Mesodermal cell (in vitro differentiated cells): ENCODE results near the gene PWWP2B.

Source experiments
- H3K27ac ChIP-seq: 2 replicates; pipeline ENCODE4 v1.7.0; 2013; ENCODE audit warnings: mild to moderate bottlenecking, low read depth, low read length, moderate library complexity; ENCODE audit not compliant: severe bottlenecking
- H3K36me3 ChIP-seq: 2 replicates; pipeline ENCODE4 v1.7.1; 2013; ENCODE audit warnings: mild to moderate bottlenecking, low read length, moderate library complexity; ENCODE audit not compliant: control insufficient read depth, insufficient read depth
- H3K4me1 ChIP-seq: one replicate; pipeline ENCODE4 v1.7.1; 2013; ENCODE audit warnings: mild to moderate bottlenecking, low read length; ENCODE audit not compliant: insufficient read depth, control insufficient read depth, poor library complexity, severe bottlenecking
- H3K4me3 ChIP-seq: 2 replicates; pipeline ENCODE4 v1.7.0; 2013; ENCODE audit warnings: low read length, control low read depth, mild to moderate bottlenecking; ENCODE audit not compliant: insufficient read depth, poor library complexity, severe bottlenecking; ENCODE audit errors: extremely low read depth
- H3K9me3 ChIP-seq: 2 replicates; pipeline ENCODE4 v1.7.1; 2013; ENCODE audit warnings: mild to moderate bottlenecking, low read length, moderate library complexity; ENCODE audit not compliant: control insufficient read depth
- WGBS, 2 experiments: methylation state at CpG; one replicate each; pipeline ENCODE4 v1.1.5; 2013; ENCODE audit warnings: missing lambda C conversion rate in 2 of 2; ENCODE audit not compliant: insufficient coverage in 2 of 2; 5-methylcytosine and 5-hydroxymethylcytosine counted together

Gene PWWP2B

GRCh38 chr10:132355297-132355696, 41.7 kb upstream of the PWWP2B start:
- WGBS, 2 experiments: 91 to 95% methylated on average over 14 to 17 of the region's 17 CpGs
- Histone ChIP-seq H3K9me3 (no peaks in the 10 kb centered on the region), H3K36me3 (no peaks in the 10 kb centered on the region), H3K4me3 (no peak overlapping the region), H3K27ac (no peak overlapping the region), H3K4me1 (no peaks in the 10 kb centered on the region)

- 100% methylated on average over 5 of the region's 13 CpGs; no CpG with 5 or more reads in 1 of the 2 experiments for WGBS, 2 experiments
- Histone ChIP-seq H3K4me3 (no peak overlapping the region), H3K9me3 (no peaks in the 10 kb centered on the region), H3K4me1 (no peaks in the 10 kb centered on the region), H3K27ac (no peak overlapping the region), H3K36me3 (no peaks in the 10 kb centered on the region)
Measured at GRCh38 chr10:132355754-132356153, 41.2 kb upstream of the PWWP2B start.

- 91 to 97% methylated on average over 12 of the region's 12 CpGs for WGBS, 2 experiments
- H3K4me3 ChIP-seq: no peak overlapping the region
- no peak overlapping the region for H3K27ac ChIP-seq
- H3K36me3 ChIP-seq: no peaks in the 10 kb centered on the region
- H3K9me3 ChIP-seq: no peaks in the 10 kb centered on the region
- H3K4me1 ChIP-seq: no peaks in the 10 kb centered on the region
Measured at GRCh38 chr10:132356621-132357195, 40.3 kb upstream of the PWWP2B start.

GRCh38 chr10:132357286-132358058, 39.5 kb upstream of the PWWP2B start:
- Histone ChIP-seq H3K27ac (no peak overlapping the region), H3K4me3 (no peak overlapping the region), H3K9me3 (no peaks in the 10 kb centered on the region), H3K36me3 (peaks cover 2% of the 10 kb centered on the region), H3K4me1 (no peaks in the 10 kb centered on the region)
- 96 to 98% methylated on average over 13 to 14 of the region's 15 CpGs for WGBS, 2 experiments

GRCh38 chr10:132359305-132360040, 37.5 kb upstream of the PWWP2B start:
- H3K4me1 ChIP-seq: no peaks in the 10 kb centered on the region
- peaks cover 2% of the 10 kb centered on the region for H3K36me3 ChIP-seq
- no peak overlapping the region for H3K4me3 ChIP-seq
- no peaks in the 10 kb centered on the region for H3K9me3 ChIP-seq
- no peak overlapping the region for H3K27ac ChIP-seq
- 84 to 88% methylated on average over 17 to 18 of the region's 21 CpGs for WGBS, 2 experiments

- no peak overlapping the region for H3K27ac ChIP-seq
- no peaks in the 10 kb centered on the region for H3K9me3 ChIP-seq
- H3K4me3 ChIP-seq: no peak overlapping the region
- peaks cover 11% of the 10 kb centered on the region for H3K36me3 ChIP-seq
- H3K4me1 ChIP-seq: no peaks in the 10 kb centered on the region
- whole genome bisulfite sequencing, 2 experiments: 65 to 74% methylated on average over 20 to 22 of the region's 22 CpGs
Measured at GRCh38 chr10:132360766-132361447, 36.1 kb upstream of the PWWP2B start.

GRCh38 chr10:132361581-132362101, 35.4 kb upstream of the PWWP2B start:
- no peak overlapping the region for H3K4me3 ChIP-seq

GRCh38 chr10:132362151-132362611, 34.8 kb upstream of the PWWP2B start:
- Histone ChIP-seq H3K4me3 (no peak overlapping the region), H3K27ac (no peak overlapping the region), H3K36me3 (peaks cover 21% of the 10 kb centered on the region), H3K9me3 (no peaks in the 10 kb centered on the region), H3K4me1 (no peaks in the 10 kb centered on the region)
- 90% methylated on average over 10 to 11 of the region's 12 CpGs for WGBS, 2 experiments

More at GRCh38 chr10:132361581-132362101, 35.4 kb upstream of the PWWP2B start:
- Histone ChIP-seq H3K27ac (no peak overlapping the region), H3K36me3 (peaks cover 18% of the 10 kb centered on the region), H3K9me3 (no peaks in the 10 kb centered on the region), H3K4me1 (no peaks in the 10 kb centered on the region)
- WGBS, 2 experiments: 81 to 84% methylated on average over 12 to 13 of the region's 15 CpGs

GRCh38 chr10:132363376-132363775, 33.6 kb upstream of the PWWP2B start:
- H3K4me1 ChIP-seq: no peaks in the 10 kb centered on the region
- H3K4me3 ChIP-seq: no peak overlapping the region
- no peak overlapping the region for H3K27ac ChIP-seq
- 85% methylated on average over 15 of the region's 15 CpGs for WGBS, 2 experiments
- no peaks in the 10 kb centered on the region for H3K9me3 ChIP-seq
- peaks cover 21% of the 10 kb centered on the region for H3K36me3 ChIP-seq

GRCh38 chr10:132363921-132364593, 32.9 kb upstream of the PWWP2B start:
- WGBS, 2 experiments: 57 to 58% methylated on average over 6 to 14 of the region's 16 CpGs
- peaks cover 21% of the 10 kb centered on the region for H3K36me3 ChIP-seq
- H3K4me3 ChIP-seq: no peak overlapping the region
- peaks cover 2% of the 10 kb centered on the region for H3K4me1 ChIP-seq
- no peaks in the 10 kb centered on the region for H3K9me3 ChIP-seq
- no peak overlapping the region for H3K27ac ChIP-seq
